ENCODE measurements around the gene KNOP1.

KNOP1 gene

GRCh38 chr16:19709381-19710136 lies 8.5 kb downstream of the KNOP1 start:
- no peaks in the 10 kb centered on the region for H3K27me3 ChIP-seq (ENCODE audit: control insufficient read depth, low read length)
- H3K4me3 ChIP-seq (ENCODE audit: low read length): no peak overlapping the region
- H3K36me3 ChIP-seq (ENCODE audit: control insufficient read depth, low read length): peaks cover 90% of the 10 kb centered on the region
- no peaks in the 10 kb centered on the region for H4K20me1 ChIP-seq (ENCODE audit: control insufficient read depth, insufficient read depth, low read depth, low read length)
- no peaks in the 10 kb centered on the region for H3F3A ChIP-seq (ENCODE audit: control insufficient read depth, insufficient read depth)
- no peaks in the 10 kb centered on the region for H3K9me3 ChIP-seq (ENCODE audit: control insufficient read depth, insufficient read depth, low read length)
- H3K4me1 ChIP-seq (ENCODE audit: control insufficient read depth, low read length): no peaks in the 10 kb centered on the region
- peaks cover 31% of the 10 kb centered on the region for H3K79me2 ChIP-seq (ENCODE audit: control insufficient read depth, low read length)
- H3K27ac ChIP-seq (ENCODE audit: low read depth, low read length): no peak overlapping the region
- H3K4me2 ChIP-seq (ENCODE audit: low read length): no peak overlapping the region
- H3K9me2 ChIP-seq (replicated peaks; ENCODE audit: control insufficient read depth, low read length): no peaks in the 10 kb centered on the region
- no peak for TF ChIP-seq EZH2phosphoT487 (IDR thresholded peaks at IDR 0.05; ENCODE audit: borderline replicate concordance, low read length)
- no peak for TF ChIP-seq CTCF (IDR thresholded peaks at IDR 0.05; ENCODE audit: low read depth, low read length, poor library complexity, severe bottlenecking)

- no peaks in the 10 kb centered on the region for H3K27me3 ChIP-seq (ENCODE audit: control insufficient read depth, low read length)
- no peak overlapping the region for H3K27ac ChIP-seq (ENCODE audit: low read depth, low read length)
- no peaks in the 10 kb centered on the region for H3K9me2 ChIP-seq (replicated peaks; ENCODE audit: control insufficient read depth, low read length)
- no peaks in the 10 kb centered on the region for H4K20me1 ChIP-seq (ENCODE audit: control insufficient read depth, insufficient read depth, low read depth, low read length)
- TF ChIP-seq EZH2phosphoT487 (IDR thresholded peaks at IDR 0.05; ENCODE audit: borderline replicate concordance, low read length) (no peak), CTCF (IDR thresholded peaks at IDR 0.05; ENCODE audit: low read depth, low read length, poor library complexity, severe bottlenecking) (no peak)
- H3K4me2 ChIP-seq (ENCODE audit: low read length): no peak overlapping the region
- H3K79me2 ChIP-seq (ENCODE audit: control insufficient read depth, low read length): peaks cover 23% of the 10 kb centered on the region
- H3K36me3 ChIP-seq (ENCODE audit: control insufficient read depth, low read length): peaks cover 90% of the 10 kb centered on the region
- no peak overlapping the region for H3K4me3 ChIP-seq (ENCODE audit: low read length)
- H3F3A ChIP-seq (ENCODE audit: control insufficient read depth, insufficient read depth): no peaks in the 10 kb centered on the region
- H3K4me1 ChIP-seq (ENCODE audit: control insufficient read depth, low read length): no peaks in the 10 kb centered on the region
- H3K9me3 ChIP-seq (ENCODE audit: control insufficient read depth, insufficient read depth, low read length): no peaks in the 10 kb centered on the region
Observed at GRCh38 chr16:19708296-19709205, 9.5 kb downstream of the KNOP1 start.

DNA sequence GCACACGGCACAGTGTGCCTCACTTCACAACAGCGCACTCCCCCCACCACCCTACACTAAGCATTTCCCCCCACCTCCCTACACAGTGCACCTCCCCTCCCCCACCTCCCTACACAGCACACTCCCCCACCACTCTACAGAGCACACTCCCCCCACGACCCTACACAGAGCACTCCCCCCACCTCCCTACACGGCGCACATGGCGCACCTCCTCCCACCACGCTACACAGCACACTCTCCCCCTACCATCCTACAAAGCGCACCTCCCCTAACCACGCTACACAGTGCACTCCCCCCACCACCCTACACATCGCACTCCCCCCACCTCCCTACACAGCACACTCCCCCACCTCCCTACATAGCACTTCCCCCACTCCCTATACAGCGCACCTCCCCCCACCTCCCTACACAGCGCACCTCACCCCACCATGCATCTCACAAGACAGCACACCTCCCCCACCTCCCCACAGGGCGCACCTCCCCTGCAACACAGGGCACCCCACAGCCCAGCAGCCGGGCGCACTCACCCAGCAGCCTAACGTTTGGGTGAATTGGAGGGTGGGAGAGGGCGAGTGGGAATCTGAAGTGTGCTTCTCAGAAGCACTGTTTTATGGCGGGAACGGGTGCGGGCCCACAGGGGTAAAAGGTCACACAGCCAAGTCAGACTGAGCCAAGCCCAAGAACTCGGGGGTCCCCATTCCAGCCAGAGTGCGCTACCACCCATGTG lies 10.3 kb downstream of the KNOP1 start:
- Histone ChIP-seq H3K9me2 (replicated peaks; ENCODE audit: control insufficient read depth, low read length) (no peaks in the 10 kb centered on the region), H3K4me1 (ENCODE audit: control insufficient read depth, low read length) (no peaks in the 10 kb centered on the region), H3K36me3 (ENCODE audit: control insufficient read depth, low read length) (peaks cover 90% of the 10 kb centered on the region), H3K9me3 (ENCODE audit: control insufficient read depth, insufficient read depth, low read length) (no peaks in the 10 kb centered on the region), H3K4me2 (ENCODE audit: low read length) (no peak overlapping the region), H3K27ac (ENCODE audit: low read depth, low read length) (no peak overlapping the region), H3K4me3 (ENCODE audit: low read length) (no peak overlapping the region), H3F3A (ENCODE audit: control insufficient read depth, insufficient read depth) (no peaks in the 10 kb centered on the region), H3K27me3 (ENCODE audit: control insufficient read depth, low read length) (no peaks in the 10 kb centered on the region), H3K79me2 (ENCODE audit: control insufficient read depth, low read length) (peaks cover 15% of the 10 kb centered on the region), H4K20me1 (ENCODE audit: control insufficient read depth, insufficient read depth, low read depth, low read length) (no peaks in the 10 kb centered on the region)
- no peak for TF ChIP-seq EZH2phosphoT487 (IDR thresholded peaks at IDR 0.05; ENCODE audit: borderline replicate concordance, low read length)
- no peak for TF ChIP-seq CTCF (IDR thresholded peaks at IDR 0.05; ENCODE audit: low read depth, low read length, poor library complexity, severe bottlenecking)

All from DOHH2 (cell line).